AG08395 (cell line): ENCODE measurements around the gene SLC39A6.
"Not testable (repeated sequence)": the region's sequence is repeated elsewhere in the genome, so short reads cannot be mapped to it uniquely, and the experiment has no call there.

Experiments
- DNase-seq: peaks from one replicate; pipeline ENCODE4 v3.0.0; 2012; ENCODE audit warnings: mixed read lengths, low spot score

Gene SLC39A6

GRCh38 chr18:36139245-36139644, 10.1 kb upstream of the SLC39A6 start:
- no peak for DNase-seq

GRCh38 chr18:36135264-36135663, 6.1 kb upstream of the SLC39A6 start:
- DNase-seq = no peak

GRCh38 chr18:36132756-36133155, 3.6 kb upstream of the SLC39A6 start:
- DNase-seq = no peak

- no peak for DNase-seq
These were observed 2.7 kb upstream of the SLC39A6 start for GRCh38 chr18:36131692-36132483.

- DNase-seq = no peak
These were observed 1.9 kb upstream of the SLC39A6 start for GRCh38 chr18:36130883-36131653.

GRCh38 chr18:36130039-36130831, 1.1 kb upstream of the SLC39A6 start:
- no peak for DNase-seq

GRCh38 chr18:36128907-36129299, 237 bp downstream of the SLC39A6 start:
- DNase-seq = no peak

GRCh38 chr18:36128530-36128870, 640 bp downstream of the SLC39A6 start:
- DNase-seq = peak; percentile 45

GRCh38 chr18:36127836-36128529, 1.2 kb downstream of the SLC39A6 start:
- DNase-seq = peak; percentile 3

DNA sequence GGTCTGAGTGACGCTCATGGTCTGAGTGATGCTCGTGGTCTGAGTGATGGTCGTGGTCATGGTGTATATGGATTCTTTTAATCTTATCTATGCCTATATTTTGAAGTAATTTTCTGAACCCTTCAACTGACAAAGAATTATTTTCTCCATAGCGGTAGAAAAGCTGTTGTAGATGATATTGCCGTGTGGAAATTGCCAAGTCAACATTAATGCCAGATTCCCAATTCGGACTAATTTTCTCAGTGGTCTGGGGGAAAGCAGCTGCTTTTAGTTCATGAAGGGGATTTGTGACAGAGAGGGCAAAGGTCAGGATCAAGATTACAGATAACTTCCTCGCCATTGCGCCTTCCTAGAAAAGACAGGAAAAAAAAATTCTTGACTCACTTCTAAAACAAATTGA, 2.5 kb downstream of the SLC39A6 start:
- no peak for DNase-seq

GRCh38 chr18:36124841-36125240, 4.3 kb downstream of the SLC39A6 start:
- DNase-seq = no peak

GRCh38 chr18:36120297-36120696, 8.8 kb downstream of the SLC39A6 start:
- no peak for DNase-seq

DNA sequence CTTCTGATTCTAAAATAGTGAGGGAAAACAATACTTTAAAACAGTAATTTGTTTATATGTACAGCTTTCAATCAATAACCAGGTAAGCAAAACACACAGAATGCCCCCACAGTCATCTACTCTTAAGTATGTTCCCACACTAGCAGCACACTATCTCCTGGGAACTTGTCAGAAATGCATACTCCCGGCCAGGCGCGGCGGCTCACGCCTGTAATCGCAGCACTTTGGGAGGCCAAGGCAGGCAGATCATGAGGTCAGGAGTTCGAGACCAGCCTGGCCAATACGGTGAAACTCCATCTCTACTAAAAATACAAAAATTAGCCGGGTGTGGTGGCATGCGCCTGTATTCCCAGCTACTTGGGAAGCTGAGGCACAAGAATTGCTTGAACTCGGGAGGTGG, 12.4 kb downstream of the SLC39A6 start:
- DNase-seq = not testable (repeated sequence)

GRCh38 chr18:36114738-36115137, 14.4 kb downstream of the SLC39A6 start:
- DNase-seq = no peak

GRCh38 chr18:36114251-36114650, 14.9 kb downstream of the SLC39A6 start:
- DNase-seq = no peak

DNA sequence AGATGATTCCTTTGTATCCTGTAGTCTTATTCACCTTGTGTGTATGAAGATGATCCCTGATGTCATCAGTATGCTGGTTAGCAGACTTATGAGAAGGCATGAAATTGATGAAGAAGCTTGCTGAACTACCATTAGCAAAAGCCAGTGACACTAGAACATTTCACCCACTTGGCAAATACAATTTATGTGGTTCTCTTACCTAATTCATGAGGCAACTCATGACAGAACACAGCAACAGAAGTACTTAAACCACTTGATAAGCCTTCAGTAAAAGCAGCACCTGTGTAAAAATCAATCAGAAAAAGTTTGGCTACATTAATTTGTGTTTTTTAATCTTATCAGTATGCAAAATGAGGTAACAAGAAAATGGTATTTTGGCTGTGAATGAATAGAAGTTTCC, 16.8 kb downstream of the SLC39A6 start:
- DNase-seq = no peak

DNA sequence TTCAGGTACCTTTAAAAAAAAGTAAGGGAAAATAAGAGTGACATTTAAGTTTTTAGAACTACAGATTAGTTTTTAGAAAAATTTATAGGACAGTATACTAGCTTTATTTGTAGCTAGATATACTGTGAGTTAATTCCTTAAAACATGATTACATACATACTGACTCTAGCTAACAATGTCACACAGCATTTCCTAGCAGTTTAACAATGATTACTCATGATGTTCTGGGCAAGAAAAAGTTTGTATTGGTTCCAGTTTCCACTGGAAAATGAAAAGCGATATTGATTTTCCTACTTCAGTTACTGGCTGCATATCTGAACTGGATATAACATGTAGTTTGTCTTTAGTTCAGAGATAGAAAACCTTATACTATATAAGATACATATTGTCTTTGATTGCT, 19.4 kb downstream of the SLC39A6 start:
- no peak for DNase-seq

- DNase-seq = no peak
These were observed 20.5 kb downstream of the SLC39A6 start for GRCh38 chr18:36108601-36109000.

GRCh38 chr18:36108196-36108595, 20.9 kb downstream of the SLC39A6 start:
- no peak for DNase-seq

DNA sequence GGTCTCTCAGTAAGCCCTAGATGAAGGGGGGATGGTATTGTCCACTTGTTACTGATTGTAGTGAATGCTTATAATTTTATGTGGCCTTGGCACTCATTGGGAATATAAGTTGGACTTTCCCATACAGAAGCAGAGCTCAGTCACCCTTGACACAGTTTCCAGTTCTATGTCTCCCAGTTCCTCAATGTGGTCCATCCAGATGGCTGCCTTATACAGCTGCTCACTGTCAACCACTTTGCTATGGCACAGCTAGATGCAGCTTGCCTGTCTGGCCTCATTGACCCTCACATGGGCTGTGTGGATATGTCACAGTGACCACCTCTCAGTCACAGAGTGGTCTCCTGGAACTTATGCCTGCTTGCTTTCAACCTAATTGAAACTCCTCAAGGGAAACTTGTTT, 21.7 kb downstream of the SLC39A6 start:
- DNase-seq = no peak

DNA sequence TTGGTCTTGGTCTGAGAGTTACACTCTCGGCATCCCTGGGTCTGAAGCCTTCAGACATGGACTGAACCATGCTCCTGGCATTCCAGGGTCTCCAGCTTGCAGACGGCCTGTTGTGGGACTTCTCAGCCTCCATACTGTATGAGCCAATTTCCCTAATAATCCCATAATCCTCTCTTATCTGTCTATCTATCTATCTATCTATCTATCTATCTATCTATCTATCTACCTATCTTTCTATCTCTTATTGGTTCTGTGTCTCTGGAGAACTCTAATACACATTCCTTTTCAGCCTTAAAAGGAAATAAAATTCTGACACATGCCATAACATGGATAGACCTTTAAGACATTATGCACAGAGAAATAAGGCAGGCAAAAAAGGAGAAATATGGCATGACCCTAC, 24.4 kb downstream of the SLC39A6 start:
- no peak for DNase-seq

DNA sequence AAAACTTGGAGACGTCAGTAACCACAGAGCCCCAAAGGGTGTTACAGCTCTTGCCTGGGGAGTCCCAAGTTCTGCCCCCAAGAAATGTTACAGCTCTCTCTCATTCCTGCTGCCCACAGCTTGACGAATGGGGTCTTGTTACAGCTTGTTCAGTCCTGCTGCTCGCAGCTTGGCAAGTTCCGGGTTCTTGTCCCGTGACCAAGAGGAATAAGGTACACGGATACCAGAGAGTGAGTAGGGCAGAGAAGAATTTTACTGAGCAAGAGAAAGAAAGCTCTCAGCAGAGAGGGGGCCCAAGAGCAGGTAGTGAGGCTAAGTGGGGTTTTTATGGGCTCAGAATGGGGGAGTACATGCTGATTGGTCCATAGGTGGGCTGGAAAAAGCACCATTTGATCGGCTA, 27.2 kb downstream of the SLC39A6 start:
- no peak for DNase-seq
